ENCODE data around the gene CEP350. TPM values are rescaled to one million over a fixed set of nuclear protein-coding genes. Genes with fewer than 3 reads are reported as not detected.
"Not testable (repeated sequence)": the region's sequence is repeated elsewhere in the genome, so short reads cannot be mapped to it uniquely, and the experiment has no call there.

CEP350 gene
- total RNA-seq, 1 donor from 2014 or later = 110 TPM

- no peak for DNase-seq (ENCODE audit: low spot score)
Measured at GRCh38 chr1:179950651-179951050, 4.0 kb upstream of the CEP350 start.

- DNase-seq (ENCODE audit: low spot score) = no peak
Measured at GRCh38 chr1:179951383-179952144, 3.0 kb upstream of the CEP350 start.

- DNase-seq (ENCODE audit: low spot score) = no peak
Measured at GRCh38 chr1:179952186-179952585, 2.4 kb upstream of the CEP350 start.

GRCh38 chr1:179953974-179954492, 577 bp upstream of the CEP350 start:
- DNase-seq (ENCODE audit: low spot score) = no peak

GRCh38 chr1:179955287-179955680, 674 bp downstream of the CEP350 start:
- peak; percentile 22 for DNase-seq (ENCODE audit: low spot score)

GRCh38 chr1:179955731-179956130, 1.1 kb downstream of the CEP350 start:
- no peak for DNase-seq (ENCODE audit: low spot score)

- no peak for DNase-seq (ENCODE audit: low spot score)
Measured at GRCh38 chr1:179958359-179958758, 3.7 kb downstream of the CEP350 start.

- not testable (repeated sequence) for DNase-seq (ENCODE audit: low spot score)
Measured at GRCh38 chr1:179962168-179962567, 7.6 kb downstream of the CEP350 start.

GRCh38 chr1:179966551-179966950, 11.9 kb downstream of the CEP350 start:
- no peak for DNase-seq (ENCODE audit: low spot score)

- DNase-seq (ENCODE audit: low spot score) = no peak
Measured at GRCh38 chr1:179968284-179968993, 13.8 kb downstream of the CEP350 start.

GRCh38 chr1:179968994-179969919, 14.6 kb downstream of the CEP350 start:
- DNase-seq (ENCODE audit: low spot score) = no peak

GRCh38 chr1:179969962-179970361, 15.4 kb downstream of the CEP350 start:
- no peak for DNase-seq (ENCODE audit: low spot score)

GRCh38 chr1:179971563-179972496, 17.2 kb downstream of the CEP350 start:
- no peak for DNase-seq (ENCODE audit: low spot score)

- no peak for DNase-seq (ENCODE audit: low spot score)
Measured at GRCh38 chr1:179973198-179974110, 18.8 kb downstream of the CEP350 start.

GRCh38 chr1:179976970-179977651, 22.5 kb downstream of the CEP350 start:
- no peak for DNase-seq (ENCODE audit: low spot score)

GRCh38 chr1:179978199-179979079, 23.8 kb downstream of the CEP350 start:
- DNase-seq (ENCODE audit: low spot score) = no peak

GRCh38 chr1:179984101-179984500, 29.5 kb downstream of the CEP350 start:
- no peak for DNase-seq (ENCODE audit: low spot score)

GRCh38 chr1:179984942-179985341, 30.3 kb downstream of the CEP350 start:
- no peak for DNase-seq (ENCODE audit: low spot score)

Measured in umbilical cord (tissue), 2 donors.